Measurements from ENCODE around the gene IFNL4. TPM values are rescaled to one million over a fixed set of nuclear protein-coding genes. Genes with fewer than 3 reads are reported as not detected.

IFNL4 gene
- total and polyA plus RNA-seq, 2 donors (not counting 3 experiments of a cell fraction or from before 2014, with no cell fraction given): not detected

GRCh38 chr19:39284032-39284431 is 35.4 kb upstream of the IFNL4 start:
- Histone ChIP-seq H4K20me1 (replicated peaks; ENCODE audit: control insufficient read depth, extremely low read depth, insufficient read depth, low read length) (no peaks in the 10 kb centered on the region), H3K9ac (replicated peaks; ENCODE audit: extremely low read depth, insufficient read depth, low read length) (no peak overlapping the region), H3K4me3 (replicated peaks in 1 of 3; ENCODE audit: insufficient read depth in 1 of 3, low read depth in 1 of 3, low read length in 3 of 3) (no peak overlapping the region), H3K9me3 (replicated peaks; ENCODE audit: control insufficient read depth, insufficient read depth, low read length) (no peaks in the 10 kb centered on the region), H2AFZ (ENCODE audit: low read depth, low read length) (no peak overlapping the region), H3K27ac (ENCODE audit: insufficient read depth, low read depth, low read length) (no peak overlapping the region), H3K4me2 (ENCODE audit: insufficient read depth, low read length) (no peak overlapping the region), H3K4me1 (ENCODE audit: control insufficient read depth, extremely low read depth, insufficient read depth, low read length) (no peaks in the 10 kb centered on the region), H3K27me3 (ENCODE audit: control insufficient read depth in 2 of 2, insufficient read depth in 2 of 2, low read length in 2 of 2) (peaks cover 2 to 10% of the 10 kb centered on the region in 2 experiments), H3K9me1 (replicated peaks; ENCODE audit: control insufficient read depth, extremely low read depth, insufficient read depth, low read length) (no peaks in the 10 kb centered on the region), H3K79me2 (ENCODE audit: control insufficient read depth, insufficient read depth, low read length) (no peaks in the 10 kb centered on the region), H3K36me3 (ENCODE audit: control insufficient read depth in 2 of 2, extremely low read depth in 1 of 2, insufficient read depth in 2 of 2, low read length in 2 of 2) (no peaks in the 10 kb centered on the region)
- DNase-seq (ENCODE audit: low read depth, low spot score): no peak
- dilution Hi-C loops (cut with MboI; ENCODE audit: extremely low pct_ligation_motif_present, low sequenced_read_pairs): no loop called here
- ChIA-PET POLR2A (no interaction called here), CTCF (no interaction called here)
- TF ChIP-seq POLR2A (IDR thresholded peaks at IDR 0.05; ENCODE audit: low read depth, low read length): no peak
- no peak for TF ChIP-seq JUN (IDR thresholded peaks at IDR 0.05; ENCODE audit: borderline replicate concordance, insufficient read depth, insufficient read length, low read depth)
- TF ChIP-seq FOS (IDR thresholded peaks at IDR 0.05; ENCODE audit: borderline replicate concordance, insufficient read depth, low read length): no peak
- TF ChIP-seq CTCF (IDR thresholded peaks at IDR 0.05; ENCODE audit: extremely low read depth in 1 of 2, insufficient read depth in 1 of 2, low read depth in 1 of 2, low read length in 2 of 2): no peak
- TF ChIP-seq MAX (IDR thresholded peaks at IDR 0.05; ENCODE audit: insufficient read depth, insufficient read length): no peak
- TF ChIP-seq EZH2 (IDR thresholded peaks at IDR 0.05; ENCODE audit: borderline replicate concordance, low read depth, low read length, severe bottlenecking): no peak
- TF ChIP-seq POLR2AphosphoS5 (IDR thresholded peaks at IDR 0.05; ENCODE audit: insufficient read depth, low read depth, low read length): no peak
- TF ChIP-seq MYC (IDR thresholded peaks at IDR 0.05; ENCODE audit: low read depth, low read length): no peak
- no peak for TF ChIP-seq GATA2 (IDR thresholded peaks at IDR 0.05; ENCODE audit: insufficient read depth, insufficient read length, low read depth, low read length)
- no TSS peak for BruUV-seq (replicated peaks)
- FAIRE-seq: no peak
- intact Hi-C loops (cut with micrococcal nuclease): no loop called here

Data from endothelial cell of umbilical vein (primary cell).